Natural killer cell (primary cell): ENCODE measurements around the gene FAM216A. TPM values are rescaled to one million over a fixed set of nuclear protein-coding genes. Genes with fewer than 3 reads are reported as not detected.

ENCODE experiments used
- ATAC-seq, 3 donors: fragments of 150-1000 bp in 2 of 3; fragments of 200-7000 bp in 1 of 3; cut with Tn5 transposase; 1 replicate in 1 of 3; 2 replicates in 2 of 3; pipeline ENCODE4 v1.10.0; 2021; ENCODE audit warnings: mild to moderate bottlenecking in 2 of 3, moderate library complexity in 2 of 3
- DNase-seq, 2 donors: peaks; one replicate each; pipeline versions ENCODE4 v3.0.0 to v3.0.0-alpha.2; 2013 to 2021; ENCODE audit warnings: mixed read lengths in 1 of 2
- H3K27ac ChIP-seq: one replicate; pipeline ENCODE4 v1.5.1; 2013; ENCODE audit warnings: mild to moderate bottlenecking, low read length
- H3K27me3 ChIP-seq: one replicate; pipeline ENCODE4 v1.6.1; 2013; ENCODE audit warnings: low read length; ENCODE audit not compliant: control insufficient read depth, insufficient read depth
- H3K36me3 ChIP-seq: one replicate; pipeline ENCODE4 v1.6.1; 2013; ENCODE audit warnings: low read length; ENCODE audit not compliant: control insufficient read depth, insufficient read depth
- H3K4me1 ChIP-seq: one replicate; pipeline ENCODE4 v1.6.1; 2013; ENCODE audit warnings: low read length; ENCODE audit not compliant: control insufficient read depth, insufficient read depth
- H3K4me3 ChIP-seq: one replicate; pipeline ENCODE4 v1.5.1; 2013; ENCODE audit warnings: low read length
- H3K9me3 ChIP-seq: one replicate; pipeline ENCODE4 v1.6.1; 2013; ENCODE audit warnings: low read length; ENCODE audit not compliant: control insufficient read depth, insufficient read depth
- H3K27ac Mint-ChIP-seq, 2 donors: one replicate each; pipeline ENCODE4 v1.8.0; 2022; ENCODE audit warnings: mild to moderate bottlenecking in 2 of 2, mixed read lengths in 2 of 2, moderate library complexity in 1 of 2
- H3K27me3 Mint-ChIP-seq, 2 donors: one replicate each; pipeline ENCODE4 v1.8.0; 2022; ENCODE audit warnings: low read depth in 2 of 2, mixed read lengths in 2 of 2
- H3K36me3 Mint-ChIP-seq: one replicate; pipeline ENCODE4 v1.8.0; 2022; ENCODE audit warnings: mixed read lengths
- H3K4me1 Mint-ChIP-seq, 2 donors: one replicate each; pipeline ENCODE4 v1.8.0; 2022; ENCODE audit warnings: mixed read lengths in 2 of 2
- H3K4me3 Mint-ChIP-seq: one replicate; pipeline ENCODE4 v1.8.0; 2022; ENCODE audit warnings: mild to moderate bottlenecking, moderate library complexity, mixed read lengths
- H3K9me3 Mint-ChIP-seq, 2 donors: one replicate each; pipeline ENCODE4 v1.8.0; 2022; ENCODE audit warnings: mixed read lengths in 2 of 2
- WGBS: methylation state at CpG from one replicate; pipeline ENCODE4 v1.1.7; 2013; ENCODE audit warnings: missing lambda C conversion rate; ENCODE audit not compliant: insufficient coverage; 5-methylcytosine and 5-hydroxymethylcytosine counted together
- intact Hi-C: fragments of 100-400 bp; cut with micrococcal nuclease; formaldehyde crosslinking; loops from one replicate; pipeline ENCODE4 v1.14.2; 2022
- total RNA-seq, 4 donors: library from RNA; stranded (reverse); fragments of 120-200 nt in 1 of 4; gene quantifications; one replicate each; pipeline versions ENCODE4 v1.2.3 to v1.2.4, GENCODE V29; 2013 to 2022
- TF ChIP-seq, protein P1 (sequence below): fragments of 200-600 bp; IDR thresholded peaks from one replicate; pipeline ENCODE4 v1.8.0; 2022; ENCODE audit warnings: antibody characterized with exemption

The FAM216A gene
- total RNA-seq, 3 donors from 2014 or later (not counting 1 experiment from before 2014, with no cell fraction given), result 3.1 to 4.7 (median 3.8) TPM

DNA sequence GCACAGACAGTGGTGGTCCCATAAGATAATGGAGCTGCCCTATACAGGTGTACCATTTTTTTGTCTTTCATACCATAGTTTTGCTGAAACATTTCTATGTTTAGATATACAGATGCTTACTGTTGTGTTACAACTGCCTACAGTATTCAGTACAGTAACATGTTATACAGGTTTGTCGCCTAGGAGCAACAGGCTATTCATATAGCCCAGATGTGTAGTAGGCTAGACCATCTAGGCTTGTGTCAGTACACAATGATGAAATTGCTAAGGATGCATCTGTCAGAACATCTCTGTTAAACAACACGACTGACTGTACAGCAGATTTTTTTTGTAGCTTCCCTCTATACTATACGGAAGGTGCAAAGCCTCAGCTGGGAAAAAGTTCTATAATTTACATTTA is 64.0 kb downstream of the FAM216A start:
- 100% methylated on average over 3 of the region's 3 CpGs for WGBS
- no peak overlapping the region for H3K27ac Mint-ChIP-seq
- TF ChIP-seq, protein P1, sequence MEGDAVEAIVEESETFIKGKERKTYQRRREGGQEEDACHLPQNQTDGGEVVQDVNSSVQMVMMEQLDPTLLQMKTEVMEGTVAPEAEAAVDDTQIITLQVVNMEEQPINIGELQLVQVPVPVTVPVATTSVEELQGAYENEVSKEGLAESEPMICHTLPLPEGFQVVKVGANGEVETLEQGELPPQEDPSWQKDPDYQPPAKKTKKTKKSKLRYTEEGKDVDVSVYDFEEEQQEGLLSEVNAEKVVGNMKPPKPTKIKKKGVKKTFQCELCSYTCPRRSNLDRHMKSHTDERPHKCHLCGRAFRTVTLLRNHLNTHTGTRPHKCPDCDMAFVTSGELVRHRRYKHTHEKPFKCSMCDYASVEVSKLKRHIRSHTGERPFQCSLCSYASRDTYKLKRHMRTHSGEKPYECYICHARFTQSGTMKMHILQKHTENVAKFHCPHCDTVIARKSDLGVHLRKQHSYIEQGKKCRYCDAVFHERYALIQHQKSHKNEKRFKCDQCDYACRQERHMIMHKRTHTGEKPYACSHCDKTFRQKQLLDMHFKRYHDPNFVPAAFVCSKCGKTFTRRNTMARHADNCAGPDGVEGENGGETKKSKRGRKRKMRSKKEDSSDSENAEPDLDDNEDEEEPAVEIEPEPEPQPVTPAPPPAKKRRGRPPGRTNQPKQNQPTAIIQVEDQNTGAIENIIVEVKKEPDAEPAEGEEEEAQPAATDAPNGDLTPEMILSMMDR, result no peak
- H3K4me3 ChIP-seq, result no peak overlapping the region
- no peaks in the 10 kb centered on the region for H3K27me3 Mint-ChIP-seq
- H3K36me3 ChIP-seq, result peaks cover 24% of the 10 kb centered on the region
- intact Hi-C loops, result no loop called here
- H3K27me3 ChIP-seq, result no peaks in the 10 kb centered on the region
- no peaks in the 10 kb centered on the region for H3K9me3 Mint-ChIP-seq
- no peak for ATAC-seq
- no peaks in the 10 kb centered on the region for H3K36me3 Mint-ChIP-seq
- peaks cover 0 to 14% of the 10 kb centered on the region in 2 donors for H3K4me1 Mint-ChIP-seq
- H3K4me1 ChIP-seq, result no peaks in the 10 kb centered on the region
- no peak overlapping the region for H3K27ac ChIP-seq
- no peak overlapping the region for H3K4me3 Mint-ChIP-seq
- H3K9me3 ChIP-seq, result no peaks in the 10 kb centered on the region
- no peak for DNase-seq

DNA sequence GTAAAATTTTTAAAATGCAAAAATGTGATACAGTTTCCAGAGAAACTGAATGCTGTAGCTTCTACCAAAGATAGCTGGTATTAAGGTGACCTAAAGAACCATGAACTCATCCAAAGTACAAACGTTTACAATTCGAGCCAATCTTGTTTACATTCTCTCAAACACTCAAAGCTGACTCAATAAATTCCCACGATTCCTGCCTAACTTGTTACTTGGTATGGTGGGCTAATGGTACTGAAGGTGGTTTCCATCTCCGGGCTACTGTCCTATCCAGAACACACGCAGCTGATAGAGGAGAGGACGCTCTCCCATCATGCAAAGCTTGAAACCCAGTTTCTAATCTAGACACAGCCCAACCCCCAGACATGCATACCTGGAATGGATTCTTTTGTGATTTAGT is 65.0 kb downstream of the FAM216A start:
- no peak overlapping the region for H3K4me3 Mint-ChIP-seq
- intact Hi-C loops, result no loop called here

DNA sequence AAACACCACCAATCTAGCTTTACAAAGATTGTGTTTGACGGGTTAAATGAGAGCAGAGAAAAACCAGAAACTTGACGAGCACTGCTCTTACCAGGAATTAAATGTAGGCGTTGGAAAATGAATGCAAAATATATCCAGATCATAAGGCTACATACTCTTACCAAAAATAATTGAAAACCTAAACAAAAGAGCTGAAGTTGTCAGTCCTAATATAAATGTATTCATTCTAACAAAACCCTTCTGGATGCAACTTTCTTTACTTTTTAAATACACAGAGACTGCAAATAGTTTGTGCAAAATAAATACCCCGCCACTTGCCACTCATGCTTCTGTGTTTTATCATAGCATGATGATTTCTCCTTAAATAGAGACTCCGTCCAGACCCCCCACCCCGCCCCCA is 66.2 kb downstream of the FAM216A start:
- intact Hi-C loops, result no loop called here
- DNase-seq (no peak), ATAC-seq (no peak)
- no peak overlapping the region for H3K27ac ChIP-seq
- Mint-ChIP-seq H3K4me1 (peaks cover 6 to 8% of the 10 kb centered on the region in 2 donors), H3K36me3 (no peaks in the 10 kb centered on the region), H3K27me3 (no peaks in the 10 kb centered on the region), H3K9me3 (no peaks in the 10 kb centered on the region), H3K27ac (no peak overlapping the region), H3K4me3 (no peak overlapping the region)
- 86% methylated on average over 3 of the region's 6 CpGs for WGBS
- H3K4me3 ChIP-seq, result no peak overlapping the region
- H3K4me1 ChIP-seq, result no peaks in the 10 kb centered on the region
- H3K27me3 ChIP-seq, result no peaks in the 10 kb centered on the region
- no peaks in the 10 kb centered on the region for H3K9me3 ChIP-seq
- TF ChIP-seq, protein P1, result no peak
- peaks cover 44% of the 10 kb centered on the region for H3K36me3 ChIP-seq

More for the DNA sequence above, 65.0 kb downstream of the FAM216A start:
- Histone ChIP-seq H3K4me1 (no peaks in the 10 kb centered on the region), H3K4me3 (no peak overlapping the region), H3K36me3 (peaks cover 33% of the 10 kb centered on the region), H3K9me3 (no peaks in the 10 kb centered on the region), H3K27ac (no peak overlapping the region), H3K27me3 (no peaks in the 10 kb centered on the region)
- no peaks in the 10 kb centered on the region for H3K9me3 Mint-ChIP-seq
- TF ChIP-seq, protein P1, result no peak
- DNase-seq (no peak), ATAC-seq (no peak)
- WGBS, result 86% methylated on average over 5 of the region's 6 CpGs
- no peak overlapping the region for H3K27ac Mint-ChIP-seq
- no peaks in the 10 kb centered on the region for H3K36me3 Mint-ChIP-seq
- peaks cover under 1 to 5% of the 10 kb centered on the region in 2 donors for H3K4me1 Mint-ChIP-seq
- no peaks in the 10 kb centered on the region for H3K27me3 Mint-ChIP-seq
